Stomach (tissue), 4 donors: Measurements from ENCODE around the gene PCDH1.

Experiments
- EP300 ChIP-seq: sonication (generic); formaldehyde crosslinking; IDR thresholded peaks from one replicate; pipeline ENCODE4 v1.6.1; 2017; ENCODE audit warnings: antibody characterized with exemption
- POLR2A ChIP-seq, 4 donors: fragments of 450-650 bp; IDR thresholded peaks; one replicate each; pipeline ENCODE4 v1.6.1; 2016; ENCODE audit warnings: antibody characterized with exemption in 4 of 4, control low read depth in 2 of 4, mild to moderate bottlenecking in 1 of 4, moderate library complexity in 1 of 4
- POLR2AphosphoS5 ChIP-seq, 3 donors: sonication (generic); formaldehyde crosslinking; IDR thresholded peaks; one replicate each; pipeline ENCODE4 v1.6.1; 2016; ENCODE audit warnings: antibody characterized with exemption in 3 of 3
- TF ChIP-seq, protein P1 (sequence below), 7 experiments: fragments of 450-650 bp in 4 of 7; fragments of 200-600 bp in 3 of 7; sonication (generic) in 3 of 7; IDR thresholded peaks; one replicate each; pipeline ENCODE4 v1.5.1; 2016 to 2019; ENCODE audit warnings: antibody characterized with exemption in 7 of 7, control low read depth in 2 of 7, mild to moderate bottlenecking in 1 of 7

DNA sequence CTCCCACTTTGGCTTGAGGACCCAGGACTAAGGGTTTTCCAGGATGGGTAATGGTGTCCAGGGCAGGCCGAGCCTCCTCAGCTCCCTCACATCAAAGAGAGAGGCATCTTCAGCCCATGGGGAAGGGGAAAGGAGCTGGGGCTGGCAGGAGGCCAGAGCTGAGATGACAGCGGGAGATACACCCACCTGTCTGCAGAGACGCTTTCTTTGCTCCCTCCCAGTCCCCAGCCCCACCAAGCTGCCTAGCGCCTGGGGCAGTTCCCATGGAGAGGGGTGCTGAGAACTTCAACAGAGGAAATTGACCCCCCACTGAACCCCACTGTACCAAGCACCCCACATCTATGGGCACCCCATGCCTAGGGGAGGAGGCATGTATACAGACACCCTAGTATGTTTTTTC is 10.6 kb downstream of the PCDH1 start:
- TF ChIP-seq POLR2A (IDR thresholded peaks at IDR 0.05) (no peak), POLR2AphosphoS5 (IDR thresholded peaks at IDR 0.05) (no peak), EP300 (no peak)
- TF ChIP-seq, protein P1, sequence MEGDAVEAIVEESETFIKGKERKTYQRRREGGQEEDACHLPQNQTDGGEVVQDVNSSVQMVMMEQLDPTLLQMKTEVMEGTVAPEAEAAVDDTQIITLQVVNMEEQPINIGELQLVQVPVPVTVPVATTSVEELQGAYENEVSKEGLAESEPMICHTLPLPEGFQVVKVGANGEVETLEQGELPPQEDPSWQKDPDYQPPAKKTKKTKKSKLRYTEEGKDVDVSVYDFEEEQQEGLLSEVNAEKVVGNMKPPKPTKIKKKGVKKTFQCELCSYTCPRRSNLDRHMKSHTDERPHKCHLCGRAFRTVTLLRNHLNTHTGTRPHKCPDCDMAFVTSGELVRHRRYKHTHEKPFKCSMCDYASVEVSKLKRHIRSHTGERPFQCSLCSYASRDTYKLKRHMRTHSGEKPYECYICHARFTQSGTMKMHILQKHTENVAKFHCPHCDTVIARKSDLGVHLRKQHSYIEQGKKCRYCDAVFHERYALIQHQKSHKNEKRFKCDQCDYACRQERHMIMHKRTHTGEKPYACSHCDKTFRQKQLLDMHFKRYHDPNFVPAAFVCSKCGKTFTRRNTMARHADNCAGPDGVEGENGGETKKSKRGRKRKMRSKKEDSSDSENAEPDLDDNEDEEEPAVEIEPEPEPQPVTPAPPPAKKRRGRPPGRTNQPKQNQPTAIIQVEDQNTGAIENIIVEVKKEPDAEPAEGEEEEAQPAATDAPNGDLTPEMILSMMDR (IDR thresholded peaks at IDR 0.05), result no peak
